ENCODE data around the gene PTPRN2.

Gene PTPRN2

DNA sequence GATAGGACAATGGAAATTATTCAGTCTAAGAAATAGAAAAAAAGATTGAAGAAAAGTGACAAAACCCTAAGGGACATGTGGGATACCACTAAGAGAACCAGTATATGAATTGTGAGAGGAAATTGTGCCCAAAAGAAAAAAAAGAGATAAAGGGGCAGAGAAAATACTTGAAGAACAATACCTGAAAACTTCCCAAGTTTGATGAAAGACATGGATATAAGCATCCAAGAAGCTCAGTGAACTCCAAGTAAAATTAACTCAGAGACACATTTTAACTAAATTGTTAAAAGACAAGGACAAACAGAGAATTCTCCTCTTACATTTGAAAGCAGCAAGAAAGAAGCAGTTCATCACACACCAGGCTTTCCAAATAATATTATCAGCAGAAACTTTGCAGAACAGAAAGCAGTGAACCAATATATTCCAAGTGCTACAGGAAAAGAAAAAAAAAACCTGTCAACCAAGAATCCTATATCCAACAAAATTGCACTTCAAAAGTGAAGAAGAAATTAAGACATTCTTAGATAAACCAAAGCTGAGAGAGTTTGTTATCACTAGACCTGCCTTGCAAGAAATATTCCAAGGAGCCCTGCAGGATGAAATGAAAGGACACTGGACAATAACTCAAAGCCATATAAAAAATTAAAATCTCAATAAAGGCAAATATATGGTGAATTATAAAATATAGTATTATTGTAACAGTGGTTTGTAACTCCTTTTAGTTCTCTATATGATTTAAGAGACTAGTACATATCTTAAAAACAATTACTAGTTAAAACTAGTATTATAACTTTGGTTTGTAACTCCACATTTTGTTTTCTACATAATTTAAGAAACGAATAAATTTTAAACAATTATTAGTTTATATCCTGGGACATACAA lies 470.0 kb downstream of the PTPRN2 start:
- no peaks in the 10 kb centered on the region for H3K4me1 ChIP-seq (ENCODE audit: control insufficient read depth, insufficient read depth, low read length)
- H3K9me3 ChIP-seq (ENCODE audit: control insufficient read depth, low read length) = no peaks in the 10 kb centered on the region
- H3K27me3 ChIP-seq (ENCODE audit: control insufficient read depth, insufficient read depth, low read length) = no peaks in the 10 kb centered on the region
- H3K36me3 ChIP-seq (ENCODE audit: control insufficient read depth, insufficient read depth, low read length) = no peaks in the 10 kb centered on the region
- H3K9ac ChIP-seq (ENCODE audit: low read length) = no peak overlapping the region
- no peak overlapping the region for H3K4me3 ChIP-seq (ENCODE audit: low read length)

GRCh38 chr7:158116235-158116634 lies 471.4 kb downstream of the PTPRN2 start:
- H3K4me1 ChIP-seq (ENCODE audit: control insufficient read depth, insufficient read depth, low read length) = no peaks in the 10 kb centered on the region
- H3K36me3 ChIP-seq (ENCODE audit: control insufficient read depth, insufficient read depth, low read length) = no peaks in the 10 kb centered on the region
- H3K9ac ChIP-seq (ENCODE audit: low read length) = no peak overlapping the region
- H3K4me3 ChIP-seq (ENCODE audit: low read length) = no peak overlapping the region
- no peaks in the 10 kb centered on the region for H3K9me3 ChIP-seq (ENCODE audit: control insufficient read depth, low read length)
- no peaks in the 10 kb centered on the region for H3K27me3 ChIP-seq (ENCODE audit: control insufficient read depth, insufficient read depth, low read length)

DNA sequence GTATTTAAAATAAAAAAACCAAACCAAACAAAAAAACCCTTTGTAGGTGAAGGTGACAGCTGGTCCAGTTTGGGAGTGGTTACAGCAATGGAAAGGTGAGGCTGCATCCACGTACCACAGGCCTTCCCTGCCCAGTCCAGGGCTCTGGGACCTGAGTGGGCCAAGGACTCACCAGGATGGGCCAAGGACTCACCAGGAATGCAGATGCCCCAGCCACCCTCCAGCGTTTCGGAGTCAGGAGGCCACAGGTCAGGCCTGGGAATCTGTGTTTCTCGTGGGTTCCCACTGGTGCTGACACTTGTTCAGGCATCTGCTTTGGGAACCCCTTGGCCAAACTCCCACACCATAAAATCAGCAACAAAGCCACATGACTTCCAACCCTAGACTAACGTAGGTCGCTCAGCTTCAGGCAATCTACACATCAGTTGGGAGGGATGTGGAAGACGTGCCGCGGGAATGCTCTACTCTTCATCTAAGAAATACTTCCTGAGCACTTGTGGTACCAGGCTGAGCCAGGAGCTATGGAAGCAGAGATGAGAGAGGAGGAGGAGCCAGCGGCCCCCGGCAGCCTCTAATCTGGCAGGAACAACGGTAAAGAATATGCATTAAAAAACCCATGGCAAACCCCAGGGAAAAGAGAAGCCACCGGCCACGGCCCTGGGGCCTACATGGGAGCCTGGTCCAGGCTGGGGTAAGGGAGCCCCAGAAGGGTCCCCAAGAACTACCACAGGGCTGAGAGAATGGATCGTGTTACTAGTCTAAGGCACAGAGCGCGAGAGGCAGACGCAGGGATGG lies 473.4 kb downstream of the PTPRN2 start:
- Histone ChIP-seq H3K9ac (ENCODE audit: low read length) (no peak overlapping the region), H3K4me3 (ENCODE audit: low read length) (no peak overlapping the region), H3K9me3 (ENCODE audit: control insufficient read depth, low read length) (no peaks in the 10 kb centered on the region), H3K27me3 (ENCODE audit: control insufficient read depth, insufficient read depth, low read length) (no peaks in the 10 kb centered on the region), H3K36me3 (ENCODE audit: control insufficient read depth, insufficient read depth, low read length) (no peaks in the 10 kb centered on the region), H3K4me1 (ENCODE audit: control insufficient read depth, insufficient read depth, low read length) (no peaks in the 10 kb centered on the region)

DNA sequence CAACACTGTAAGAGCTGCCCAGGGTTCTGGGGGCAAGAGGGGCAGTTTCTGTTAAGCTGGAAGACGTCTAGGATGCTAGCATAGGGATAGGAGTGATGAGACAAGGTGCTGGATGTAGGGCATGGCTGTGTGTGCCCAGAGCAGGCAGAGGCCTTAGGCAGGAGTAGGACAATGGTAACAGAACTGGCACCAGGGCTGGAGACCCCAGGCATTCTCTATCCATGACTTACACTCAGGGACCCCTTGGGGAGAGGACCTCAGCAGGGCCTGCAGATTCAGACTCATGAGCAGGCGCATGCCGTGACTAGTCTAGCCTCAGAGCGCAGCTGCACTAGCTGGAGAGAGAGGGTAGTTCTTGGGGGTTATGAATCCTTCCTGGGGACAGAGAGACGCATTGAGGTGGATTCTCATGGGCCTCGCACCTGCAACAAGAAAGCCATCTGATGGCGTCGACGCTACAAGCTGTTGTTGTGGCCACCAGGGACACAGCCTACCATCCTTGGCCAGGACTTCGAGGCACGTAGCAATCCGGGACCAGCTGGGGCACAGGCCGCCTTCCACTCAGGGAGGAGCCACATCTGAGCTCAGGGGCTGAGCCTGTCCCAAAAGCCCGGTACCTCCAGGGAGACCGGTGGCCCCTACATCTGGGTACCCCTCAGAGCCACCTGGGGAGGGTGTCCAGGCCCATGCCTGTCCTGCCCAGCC lies 474.1 kb downstream of the PTPRN2 start:
- no peaks in the 10 kb centered on the region for H3K9me3 ChIP-seq (ENCODE audit: control insufficient read depth, low read length)
- no peak overlapping the region for H3K4me3 ChIP-seq (ENCODE audit: low read length)
- H3K9ac ChIP-seq (ENCODE audit: low read length) = no peak overlapping the region
- no peaks in the 10 kb centered on the region for H3K27me3 ChIP-seq (ENCODE audit: control insufficient read depth, insufficient read depth, low read length)
- H3K4me1 ChIP-seq (ENCODE audit: control insufficient read depth, insufficient read depth, low read length) = no peaks in the 10 kb centered on the region
- H3K36me3 ChIP-seq (ENCODE audit: control insufficient read depth, insufficient read depth, low read length) = no peaks in the 10 kb centered on the region

DNA sequence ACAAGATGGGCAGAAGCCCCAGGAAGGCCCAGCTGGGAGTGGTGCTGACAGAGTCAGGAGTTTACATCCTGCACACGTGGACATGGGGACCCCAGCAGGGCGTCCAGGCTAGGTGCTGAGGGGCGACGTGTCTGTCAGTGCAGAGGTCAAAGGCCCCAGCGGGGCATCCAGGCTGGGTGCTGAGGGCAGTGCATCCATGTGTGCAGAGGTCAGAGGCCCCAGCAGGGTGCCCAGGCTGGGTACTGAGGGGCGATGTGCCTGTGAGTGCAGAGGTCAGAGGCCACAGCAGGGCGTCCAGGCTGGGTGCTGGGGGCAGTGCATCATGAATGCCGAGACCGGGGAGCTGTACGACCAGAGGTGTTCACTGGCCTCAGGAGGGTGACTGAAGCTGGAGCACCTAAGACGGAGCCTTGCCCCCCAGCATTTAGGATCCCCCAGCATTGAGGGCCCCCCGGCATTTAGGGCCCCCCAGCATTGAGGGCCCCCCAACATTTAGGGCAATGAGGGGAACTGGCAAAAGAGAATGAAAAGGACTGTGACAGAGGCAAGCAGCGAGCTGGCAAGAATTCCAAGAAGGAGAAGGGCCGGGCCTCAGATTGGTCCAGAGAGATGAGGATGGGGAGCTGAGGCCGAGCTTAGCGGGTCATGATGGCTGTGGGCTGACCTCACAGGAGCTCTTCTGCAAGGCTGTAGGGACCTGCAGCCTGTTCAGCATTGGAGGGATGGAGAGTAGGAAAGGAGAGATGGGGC lies 474.9 kb downstream of the PTPRN2 start:
- H3K36me3 ChIP-seq (ENCODE audit: control insufficient read depth, insufficient read depth, low read length) = no peaks in the 10 kb centered on the region
- no peak overlapping the region for H3K9ac ChIP-seq (ENCODE audit: low read length)
- no peaks in the 10 kb centered on the region for H3K27me3 ChIP-seq (ENCODE audit: control insufficient read depth, insufficient read depth, low read length)
- no peaks in the 10 kb centered on the region for H3K4me1 ChIP-seq (ENCODE audit: control insufficient read depth, insufficient read depth, low read length)
- no peak overlapping the region for H3K4me3 ChIP-seq (ENCODE audit: low read length)
- no peaks in the 10 kb centered on the region for H3K9me3 ChIP-seq (ENCODE audit: control insufficient read depth, low read length)

DNA sequence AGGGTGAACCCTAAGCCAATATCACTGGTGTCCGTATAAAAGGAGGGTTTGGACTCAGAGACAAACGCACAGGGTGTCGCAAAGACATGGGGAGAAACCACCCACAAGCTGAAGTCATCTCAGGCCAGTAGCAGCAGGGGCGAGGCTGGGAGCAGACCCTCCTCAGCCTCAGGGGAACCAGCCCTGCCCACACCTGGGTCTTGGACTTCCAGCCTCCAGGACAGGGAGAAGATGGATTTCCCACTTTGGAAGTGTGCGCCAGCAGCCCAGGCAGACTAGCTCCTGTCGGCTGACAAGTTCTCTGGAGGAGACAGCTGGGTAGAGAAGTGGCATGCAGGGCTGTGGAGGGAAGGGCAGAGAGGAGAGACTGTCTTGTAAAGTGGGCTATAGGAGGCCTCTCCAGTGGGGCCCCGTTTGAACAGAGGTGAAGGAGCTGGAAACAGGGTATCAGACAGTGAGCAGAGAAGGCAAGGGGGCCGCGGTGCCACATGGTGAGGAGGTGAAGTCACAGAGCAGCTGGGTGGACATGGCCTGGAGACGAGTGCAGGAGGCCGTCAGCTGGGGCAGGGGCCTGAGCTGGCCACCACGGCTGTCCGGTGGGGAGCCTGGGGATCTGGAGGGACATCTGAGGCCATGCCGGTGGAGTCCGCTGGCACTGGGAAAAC lies 475.6 kb downstream of the PTPRN2 start:
- no peaks in the 10 kb centered on the region for H3K27me3 ChIP-seq (ENCODE audit: control insufficient read depth, insufficient read depth, low read length)
- no peaks in the 10 kb centered on the region for H3K36me3 ChIP-seq (ENCODE audit: control insufficient read depth, insufficient read depth, low read length)
- no peak overlapping the region for H3K9ac ChIP-seq (ENCODE audit: low read length)
- no peaks in the 10 kb centered on the region for H3K9me3 ChIP-seq (ENCODE audit: control insufficient read depth, low read length)
- no peaks in the 10 kb centered on the region for H3K4me1 ChIP-seq (ENCODE audit: control insufficient read depth, insufficient read depth, low read length)
- H3K4me3 ChIP-seq (ENCODE audit: low read length) = no peak overlapping the region

DNA sequence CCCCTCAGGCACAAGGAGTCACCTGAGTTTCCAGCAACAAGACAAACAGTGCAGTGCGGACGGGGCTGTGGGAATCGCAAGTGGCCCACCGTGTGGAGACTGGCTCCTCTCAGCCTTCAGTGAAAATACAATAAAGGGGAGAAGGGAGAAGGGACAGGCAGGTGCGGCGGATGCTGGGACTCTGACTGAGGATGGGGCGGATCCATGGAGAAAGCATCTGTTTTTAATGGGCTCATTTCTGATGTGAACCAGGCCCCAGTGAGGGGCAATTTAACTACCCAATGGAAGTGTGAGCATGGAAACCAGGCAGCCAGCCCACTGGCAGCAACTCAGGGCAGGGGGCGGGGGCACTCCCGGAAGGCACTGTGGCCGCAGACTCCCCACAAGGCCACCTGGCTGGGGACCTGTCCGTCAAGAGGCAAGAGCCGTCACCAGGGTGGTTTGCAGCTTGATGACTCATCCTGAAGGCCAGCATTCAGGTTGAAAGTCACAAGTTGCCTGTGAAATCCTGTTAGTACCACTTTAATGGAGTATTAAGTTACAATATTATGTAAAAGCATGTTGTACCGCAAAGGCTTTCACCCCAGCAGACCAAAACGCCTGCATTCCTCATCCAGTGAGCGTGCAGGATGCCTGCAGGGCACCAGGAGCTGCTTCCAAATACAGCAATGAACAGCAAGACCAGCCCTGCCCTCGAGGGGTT lies 476.4 kb downstream of the PTPRN2 start:
- Histone ChIP-seq H3K9me3 (ENCODE audit: control insufficient read depth, low read length) (no peaks in the 10 kb centered on the region), H3K9ac (ENCODE audit: low read length) (no peak overlapping the region), H3K27me3 (ENCODE audit: control insufficient read depth, insufficient read depth, low read length) (no peaks in the 10 kb centered on the region), H3K36me3 (ENCODE audit: control insufficient read depth, insufficient read depth, low read length) (no peaks in the 10 kb centered on the region), H3K4me1 (ENCODE audit: control insufficient read depth, insufficient read depth, low read length) (no peaks in the 10 kb centered on the region), H3K4me3 (ENCODE audit: low read length) (no peak overlapping the region)

DNA sequence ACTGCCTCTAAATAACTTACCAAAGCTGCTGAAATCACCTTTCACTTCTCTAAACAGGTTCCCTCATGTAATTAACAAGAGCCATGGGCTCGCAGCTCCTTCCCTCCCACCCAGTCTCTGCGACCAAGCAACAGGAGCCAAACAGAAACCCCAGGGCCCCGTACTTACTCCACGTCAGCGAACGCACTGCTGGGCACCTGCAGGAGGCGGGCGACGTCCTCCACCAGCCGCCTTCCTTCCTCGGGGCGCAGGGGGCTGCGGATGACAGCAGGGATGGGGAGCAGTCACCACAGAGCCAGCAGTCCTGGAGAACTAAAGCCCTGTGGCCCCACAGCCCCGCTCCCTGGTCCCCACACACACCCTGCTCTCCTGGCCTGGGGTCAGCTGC lies 477.0 kb downstream of the PTPRN2 start:
- Histone ChIP-seq H3K4me1 (ENCODE audit: control insufficient read depth, insufficient read depth, low read length) (no peaks in the 10 kb centered on the region), H3K9ac (ENCODE audit: low read length) (no peak overlapping the region), H3K27me3 (ENCODE audit: control insufficient read depth, insufficient read depth, low read length) (no peaks in the 10 kb centered on the region), H3K9me3 (ENCODE audit: control insufficient read depth, low read length) (no peaks in the 10 kb centered on the region), H3K36me3 (ENCODE audit: control insufficient read depth, insufficient read depth, low read length) (no peaks in the 10 kb centered on the region), H3K4me3 (ENCODE audit: low read length) (no peak overlapping the region)

DNA sequence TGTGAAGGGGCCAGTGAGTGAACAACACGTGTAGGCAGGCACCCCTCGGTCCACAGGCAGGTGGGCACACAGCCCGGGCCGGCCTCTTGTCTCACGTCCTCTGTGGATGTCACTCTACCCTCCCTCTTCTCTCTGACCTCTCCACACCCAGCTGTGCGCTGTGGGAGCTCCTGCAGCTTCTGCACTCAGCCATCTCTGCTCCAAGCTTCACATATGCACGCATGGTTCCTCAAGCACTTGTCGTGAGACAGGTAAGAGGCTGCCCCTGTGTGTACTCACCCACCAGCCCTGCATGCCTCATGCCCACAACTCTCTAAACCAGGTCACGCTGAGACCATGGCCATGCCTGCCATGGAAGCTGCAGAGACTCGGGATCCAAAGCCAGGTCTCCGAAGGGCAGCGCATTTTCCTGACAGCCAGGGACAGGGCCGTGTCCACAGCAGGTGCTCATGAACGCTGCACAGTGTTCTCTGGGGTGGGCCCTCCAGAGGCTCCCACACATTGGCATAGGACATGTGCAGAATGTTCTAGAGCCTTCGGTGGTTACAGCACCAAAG lies 477.5 kb downstream of the PTPRN2 start:
- H3K4me3 ChIP-seq (ENCODE audit: low read length) = no peak overlapping the region
- no peaks in the 10 kb centered on the region for H3K36me3 ChIP-seq (ENCODE audit: control insufficient read depth, insufficient read depth, low read length)
- H3K4me1 ChIP-seq (ENCODE audit: control insufficient read depth, insufficient read depth, low read length) = no peaks in the 10 kb centered on the region
- no peak overlapping the region for H3K9ac ChIP-seq (ENCODE audit: low read length)
- H3K27me3 ChIP-seq (ENCODE audit: control insufficient read depth, insufficient read depth, low read length) = no peaks in the 10 kb centered on the region
- H3K9me3 ChIP-seq (ENCODE audit: control insufficient read depth, low read length) = no peaks in the 10 kb centered on the region

- Histone ChIP-seq H3K9ac (ENCODE audit: low read length) (no peak overlapping the region), H3K4me3 (ENCODE audit: low read length) (no peak overlapping the region), H3K9me3 (ENCODE audit: control insufficient read depth, low read length) (no peaks in the 10 kb centered on the region), H3K4me1 (ENCODE audit: control insufficient read depth, insufficient read depth, low read length) (no peaks in the 10 kb centered on the region), H3K27me3 (ENCODE audit: control insufficient read depth, insufficient read depth, low read length) (no peaks in the 10 kb centered on the region), H3K36me3 (ENCODE audit: control insufficient read depth, insufficient read depth, low read length) (no peaks in the 10 kb centered on the region)
These were observed 478.1 kb downstream of the PTPRN2 start for GRCh38 chr7:158109364-158110033.

Data from mucosa of stomach (tissue), 1 donor.